GM12878 (cell line): ENCODE measurements around the gene ATP5F1D. TPM values are rescaled to one million over a fixed set of nuclear protein-coding genes. Genes with fewer than 3 reads are reported as not detected.

ENCODE experiments used
- ATAC-seq: fragments of 200-7000 bp; cut with Tn5 transposase; 3 replicates; pipeline ENCODE4 v1.9.1; 2020; ENCODE audit warnings: mild to moderate bottlenecking, moderate library complexity
- BruUV-seq: library from RNA; stranded (reverse); fragments of 400-500 nt; replicated peaks from 2 replicates; lab custom pipeline; 2021; lab: Mats Ljungman, UMichigan
- CTCF ChIA-PET: fragments of 300-600 bp; sonication (Branson Sonifier 250); formaldehyde crosslinking; extraction: SDS; loops from one replicate; lab custom pipeline; 2021; ENCODE audit warnings: inconsistent platforms; lab: Yijun Ruan, JAX
- POLR2A ChIA-PET: fragments of 350-600 bp; formaldehyde crosslinking; extraction: SDS; loops from one replicate; lab custom pipeline; 2021; ENCODE audit warnings: inconsistent platforms; lab: Charles Lee
- RAD21 ChIA-PET: fragments of 300-600 bp; sonication (Branson Sonifier 250); formaldehyde crosslinking; loops from one replicate; lab custom pipeline; 2023; ENCODE audit warnings: antibody characterized with exemption; ENCODE audit not compliant: unreplicated experiment; lab: Charles Lee
- SMC1A ChIA-PET: fragments of 300-600 bp; sonication (Branson Sonifier 250); formaldehyde crosslinking; loops from one replicate; lab custom pipeline; 2023; ENCODE audit not compliant: unreplicated experiment, uncharacterized antibody; lab: Charles Lee
- DNase-seq: peaks from one replicate; pipeline ENCODE4 v3.0.0-alpha.2; 2011; ENCODE audit warnings: low read depth, low spot score
- FAIRE-seq: peaks from 3 replicates; lab custom pipeline; 2011; peaks lifted over from hg19 to GRCh38; lab: Jason Lieb, UNC
- H2AFZ ChIP-seq: 2 replicates; pipeline ENCODE4 v1.6.0; 2011; ENCODE audit warnings: low read depth, low read length, control low read depth; ENCODE audit not compliant: control insufficient read depth
- H3K27ac ChIP-seq: 2 replicates; pipeline ENCODE4 v1.5.1; 2011; ENCODE audit warnings: control low read depth; ENCODE audit not compliant: control insufficient read depth, insufficient read depth
- H3K27me3 ChIP-seq, 2 experiments: replicated peaks in 1 of 2; 2 replicates each; pipeline versions ENCODE4 v1.6.0 to v1.6.1; 2011; ENCODE audit warnings: low read length in 1 of 2; ENCODE audit not compliant: control insufficient read depth in 2 of 2, insufficient read depth in 2 of 2
- H3K36me3 ChIP-seq, 2 experiments: 2 replicates each; pipeline ENCODE4 v1.5.1; 2011; ENCODE audit warnings: low read length in 1 of 2; ENCODE audit not compliant: control insufficient read depth in 2 of 2, insufficient read depth in 2 of 2
- H3K4me1 ChIP-seq: 2 replicates; pipeline ENCODE4 v1.6.1; 2011; ENCODE audit warnings: mild to moderate bottlenecking, low read length, moderate library complexity, mixed read lengths; ENCODE audit not compliant: control insufficient read depth, insufficient read depth
- H3K4me2 ChIP-seq: 2 replicates; pipeline ENCODE4 v1.6.0; 2011; ENCODE audit warnings: control low read depth; ENCODE audit not compliant: control insufficient read depth, insufficient read depth
- H3K4me3 ChIP-seq: fragments of 200-600 bp; sonication (generic); 2 replicates; pipeline ENCODE4 v1.5.1; 2016
- H3K79me2 ChIP-seq: 2 replicates; pipeline ENCODE4 v1.6.0; 2011; ENCODE audit warnings: low read length; ENCODE audit not compliant: control insufficient read depth, insufficient read depth
- H3K9ac ChIP-seq: 2 replicates; pipeline ENCODE4 v1.8.0; 2011; ENCODE audit warnings: low read length, control low read depth, mixed read lengths; ENCODE audit not compliant: control insufficient read depth, insufficient read depth
- H3K9me3 ChIP-seq: replicated peaks from 3 replicates; pipeline ENCODE4 v1.5.1; 2011; ENCODE audit warnings: mild to moderate bottlenecking, low read length; ENCODE audit not compliant: control insufficient read depth, insufficient read depth
- H4K20me1 ChIP-seq: 2 replicates; pipeline ENCODE4 v1.6.0; 2011; ENCODE audit not compliant: control insufficient read depth, insufficient read depth
- ATF7 ChIP-seq: fragments of 450-650 bp; IDR thresholded peaks from 2 replicates; pipeline ENCODE4 v1.6.1; 2016; ENCODE audit warnings: low read depth, mild to moderate bottlenecking
- CBX5 ChIP-seq: sonication (generic); IDR thresholded peaks from 2 replicates; pipeline ENCODE4 v1.6.1; 2016; ENCODE audit warnings: low read depth, moderate library complexity, mild to moderate bottlenecking, inconsistent platforms
- CEBPZ ChIP-seq: fragments of 150-350 bp; IDR thresholded peaks from 2 replicates; pipeline ENCODE4 v1.6.1; 2016; ENCODE audit warnings: low read depth, low read length
- CHD2 ChIP-seq: IDR thresholded peaks from 2 replicates; pipeline ENCODE4 v1.6.1; 2011; ENCODE audit warnings: low read depth, low read length, improper control_type of control experiment, borderline replicate concordance
- EED ChIP-seq: sonication (generic); IDR thresholded peaks from 2 replicates; pipeline ENCODE4 v1.6.1; 2016; ENCODE audit warnings: antibody characterized with exemption, low read depth
- GABPA ChIP-seq: IDR thresholded peaks from 2 replicates; pipeline ENCODE4 v1.6.1; 2014; ENCODE audit warnings: antibody characterized with exemption, low read depth, mild to moderate bottlenecking, inconsistent platforms
- IKZF1 ChIP-seq: fragments of 450-650 bp; conservative IDR thresholded peaks from 2 replicates; pipeline ENCODE4 v1.6.1; 2017; ENCODE audit warnings: antibody characterized with exemption, mild to moderate bottlenecking
- IKZF2 ChIP-seq, 2 experiments: fragments of 450-650 bp; IDR thresholded peaks; 2 replicates each; pipeline ENCODE4 v1.6.1; 2017; ENCODE audit warnings: mild to moderate bottlenecking in 2 of 2, moderate library complexity in 2 of 2
- KAT2A ChIP-seq: conservative IDR thresholded peaks from 2 replicates; pipeline ENCODE4 v1.6.1; 2011; ENCODE audit warnings: low read depth, low read length; ENCODE audit not compliant: control insufficient read depth
- MTA2 ChIP-seq: fragments of 450-650 bp; IDR thresholded peaks from 2 replicates; pipeline ENCODE4 v1.6.1; 2016; ENCODE audit warnings: low read depth, mild to moderate bottlenecking, moderate library complexity
- NBN ChIP-seq: fragments of 450-650 bp; IDR thresholded peaks from 2 replicates; pipeline ENCODE4 v1.6.1; 2016
- NFYB ChIP-seq: IDR thresholded peaks from 2 replicates; pipeline ENCODE4 v1.6.1; 2011; ENCODE audit warnings: low read depth, mild to moderate bottlenecking, low read length, improper control_type of control experiment, moderate library complexity; ENCODE audit not compliant: insufficient read depth
- NR2F1 ChIP-seq: fragments of 450-650 bp; conservative IDR thresholded peaks from 2 replicates; pipeline ENCODE4 v1.6.1; 2017; ENCODE audit warnings: mild to moderate bottlenecking
- PRDM15 ChIP-seq: fragments of 450-650 bp; formaldehyde crosslinking; IDR thresholded peaks from 2 replicates; pipeline ENCODE4 v1.4.0; 2020; ENCODE audit warnings: mild to moderate bottlenecking, moderate library complexity
- SMARCA5 ChIP-seq: fragments of 450-650 bp; IDR thresholded peaks from 2 replicates; pipeline ENCODE4 v1.6.1; 2017; ENCODE audit warnings: mild to moderate bottlenecking
- TCF12 ChIP-seq: IDR thresholded peaks from 2 replicates; pipeline ENCODE4 v1.6.1; 2011; ENCODE audit warnings: low read depth, mild to moderate bottlenecking, low read length
- YBX1 ChIP-seq: fragments of 450-650 bp; IDR thresholded peaks from 2 replicates; pipeline ENCODE4 v1.6.1; 2016; ENCODE audit warnings: antibody characterized with exemption
- WGBS: methylation state at CpG from one replicate; pipeline ENCODE4 v1.1.6; 2016; ENCODE audit warnings: low lambda C conversion rate; ENCODE audit not compliant: insufficient replicate concordance, insufficient coverage; ENCODE audit errors: missing lambda C conversion rate; 5-methylcytosine and 5-hydroxymethylcytosine counted together
- in situ Hi-C: fragments of 300-500 bp; cut with MboI; formaldehyde crosslinking; loops from 9 replicates; pipeline ENCODE4 v1.14.3; 2018; ENCODE audit warnings: mixed read lengths
- intact Hi-C: fragments of 100-400 bp; cut with micrococcal nuclease; formaldehyde crosslinking; loops from one replicate; pipeline ENCODE4 v1.14.2; 2022; ENCODE audit not compliant: unreplicated experiment
- polyA plus RNA-seq, 11 experiments: library from polyadenylated mRNA; depleted of rRNA in 4 of 11; unstranded in 6 of 11; stranded (reverse) in 5 of 11; fragments of >200 nt; fragmentation: Nextera tagmentation in 4 of 11; fragmentation: Illumina TruSeq in 1 of 11; extraction: Ambion mirVana in 4 of 11; extraction: Trizol in 1 of 11; gene quantifications; 1 replicate in 1 of 11; 2 replicates in 10 of 11; pipeline versions ENCODE4 v1.2.1 to v1.2.3, GENCODE V29; 2011 to 2016; ENCODE audit warnings: inconsistent platforms in 2 of 11, missing spikeins in 2 of 11, low read depth in 1 of 11
- total RNA-seq, 4 experiments: library from RNA; depleted of rRNA in 3 of 4; stranded (reverse); fragments of >200 nt in 3 of 4; fragmentation: Illumina TruSeq in 1 of 4; extraction: Trizol in 1 of 4; gene quantifications; 2 replicates each; pipeline versions ENCODE4 v1.2.1 to v1.2.3, GENCODE V29; 2013 to 2021

Gene ATP5F1D
- total and polyA plus RNA-seq, 10 of the 15 experiments (the other 5 are each of a cell fraction or from before 2014, with no cell fraction given) = 7.2 to 357 (median 49.5) TPM

GRCh38 chr19:1261798-1262622 lies 20.5 kb downstream of the ATP5F1D start:
- ChIA-PET POLR2A (interaction anchor here (0.8 to 8.7 kb wide), 6 partner anchors 9 to 195 kb away, joined by 4 to 184 read pairs (median 10); partner anchors contain the start of genes ARHGAP45, ATP5F1D and FAM174C), RAD21 (interaction anchor here (3.8 kb wide), 1 partner anchor 18 kb away, joined by 24 read pairs; no protein-coding TSS in a partner anchor), SMC1A (interaction anchor here (1.0 to 1.8 kb wide), 3 partner anchors 9 to 214 kb away, joined by 3 to 6 read pairs (median 5); no protein-coding TSS in a partner anchor), CTCF (interaction anchor here (1.5 to 2.5 kb wide), 2 partner anchors 9 to 18 kb away, joined by 11 to 16 read pairs; no protein-coding TSS in a partner anchor)
- peak overlapping the region; percentile 92 for H3K4me3 ChIP-seq
- DNase-seq = no peak
- no peak for ATAC-seq
- no TSS peak for BruUV-seq
- in situ Hi-C loops = loop anchor here (10.0 kb wide), 1 partner anchor 823 kb away; no protein-coding TSS in a partner anchor
- peaks cover 0 to 2% of the 10 kb centered on the region in 2 experiments; a peak in 2 of 4 replicates for H3K36me3 ChIP-seq
- H3K4me2 ChIP-seq = peak overlapping the region; percentile 97
- under 1% methylated on average over 21 of the region's 28 CpGs for WGBS
- H4K20me1 ChIP-seq = no peaks in the 10 kb centered on the region
- H2AFZ ChIP-seq = no peak overlapping the region
- peaks cover 35% of the 10 kb centered on the region for H3K79me2 ChIP-seq
- H3K4me1 ChIP-seq = peaks cover 59% of the 10 kb centered on the region
- intact Hi-C loops = no loop called here
- no peak for FAIRE-seq
- H3K9ac ChIP-seq = peak overlapping the region; percentile 77
- no peaks in the 10 kb centered on the region for H3K9me3 ChIP-seq
- H3K27me3 ChIP-seq = no peaks in the 10 kb centered on the region
- peak overlapping the region; percentile 91 for H3K27ac ChIP-seq
- TF ChIP-seq CHD2 (peak; percentile 66; the same call in 1 of the 2 replicates), PRDM15 (CRISPR knock-in tag) (no peak), IKZF2 (IDR thresholded peaks at IDR 0.05) (0 out of 4 replicates have a peak, but pooled peaks of 1 of the 2 experiments have one; percentile 1), KAT2A (no peak), ATF7 (0 out of 2 replicates have a peak, but pooled peaks have one; percentile 1), YBX1 (no peak), NR2F1 (peak; percentile 93), NFYB (no peak), CBX5 (no peak), SMARCA5 (peak; percentile 9; the same call in 1 of the 2 replicates), EED (0 out of 2 replicates have a peak, but pooled peaks have one; percentile 3), IKZF1 (peak; percentile 42), CEBPZ (no peak), NBN (no peak; the same call in 1 of the 2 replicates), MTA2 (no peak), TCF12 (0 out of 2 replicates have a peak, but pooled peaks have one; percentile 44), GABPA (no peak)
